GM19452 (cell line): ENCODE data around the gene INSM2.

Experiments
- ATAC-seq: cut with Tn5 transposase; IDR thresholded peaks from one replicate; pipeline ENCODE4 v1.9.1; 2021; ENCODE audit not compliant: unreplicated experiment

INSM2 gene, protein sequence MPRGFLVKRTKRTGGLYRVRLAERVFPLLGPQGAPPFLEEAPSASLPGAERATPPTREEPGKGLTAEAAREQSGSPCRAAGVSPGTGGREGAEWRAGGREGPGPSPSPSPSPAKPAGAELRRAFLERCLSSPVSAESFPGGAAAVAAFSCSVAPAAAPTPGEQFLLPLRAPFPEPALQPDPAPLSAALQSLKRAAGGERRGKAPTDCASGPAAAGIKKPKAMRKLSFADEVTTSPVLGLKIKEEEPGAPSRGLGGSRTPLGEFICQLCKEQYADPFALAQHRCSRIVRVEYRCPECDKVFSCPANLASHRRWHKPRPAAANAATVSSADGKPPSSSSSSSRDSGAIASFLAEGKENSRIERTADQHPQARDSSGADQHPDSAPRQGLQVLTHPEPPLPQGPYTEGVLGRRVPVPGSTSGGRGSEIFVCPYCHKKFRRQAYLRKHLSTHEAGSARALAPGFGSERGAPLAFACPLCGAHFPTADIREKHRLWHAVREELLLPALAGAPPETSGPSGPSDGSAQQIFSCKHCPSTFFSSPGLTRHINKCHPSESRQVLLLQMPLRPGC

DNA sequence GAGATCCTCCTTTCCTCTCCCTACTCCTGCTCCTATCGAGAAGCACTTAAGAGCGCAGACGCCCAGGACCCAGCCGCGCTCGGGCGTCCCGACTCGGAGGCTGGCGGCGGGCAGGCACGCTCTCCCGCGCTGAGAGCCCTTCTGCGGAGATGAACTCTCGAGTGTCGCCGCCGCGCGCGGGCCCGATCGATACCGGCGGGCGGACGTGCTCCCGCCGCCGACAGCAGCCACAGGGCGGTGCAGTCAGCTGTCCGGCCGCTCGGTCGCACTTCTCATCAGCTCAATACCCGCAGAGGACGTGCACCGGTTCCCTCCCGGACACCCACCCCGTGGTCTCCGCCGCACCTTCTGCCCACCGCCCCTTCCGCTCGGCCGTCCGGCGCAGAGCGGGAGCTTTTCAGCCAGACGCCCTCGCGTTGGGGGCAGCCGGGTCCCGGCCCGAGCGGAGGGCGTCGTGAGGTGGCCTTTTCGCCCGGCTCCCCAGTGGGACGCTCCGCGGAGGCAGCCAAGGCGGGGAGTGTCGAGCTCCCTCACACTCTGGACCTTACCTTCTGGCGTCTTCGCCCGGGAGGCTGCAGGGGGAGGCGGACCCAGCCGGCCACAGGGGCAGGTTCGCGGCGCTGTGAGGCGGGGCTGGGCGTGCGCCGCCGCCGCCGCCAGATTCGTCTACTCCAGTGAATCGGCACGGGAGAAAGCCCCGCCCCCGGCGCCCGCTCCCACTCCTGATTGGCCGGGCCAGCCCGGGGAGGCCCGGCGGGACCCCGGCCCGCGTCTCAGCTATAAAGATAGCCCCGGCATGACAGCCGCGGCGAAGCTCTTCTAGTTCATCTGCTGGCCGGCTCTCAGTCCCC lies at the start of gene INSM2:
Gene INSM2, plus strand, starts transcription at position 808 of the 851 bp plus-strand sequence. CDS start 89 bp downstream, outside the sequence.
- peak; percentile 72 for ATAC-seq

DNA sequence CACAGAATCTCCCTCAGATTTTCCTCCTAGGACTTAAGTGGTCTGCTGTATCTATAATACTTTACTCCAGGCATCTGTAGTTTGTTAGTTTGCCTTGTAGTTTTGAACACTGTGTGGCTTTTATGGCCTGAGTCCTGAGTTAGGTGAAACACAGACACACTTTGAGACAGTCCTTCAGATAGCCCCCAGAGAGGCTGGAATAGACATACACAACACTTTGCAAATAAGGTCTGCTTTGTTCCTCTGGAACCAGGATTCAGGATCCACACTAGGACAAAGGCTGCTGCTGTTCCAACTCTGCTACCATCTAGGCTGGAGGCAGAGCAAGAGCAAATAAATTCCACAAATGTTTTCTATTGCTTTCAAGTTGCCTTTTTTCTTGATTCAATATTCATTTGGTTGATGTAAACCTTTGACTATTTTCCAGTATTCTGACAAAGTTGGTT lies 41.4 kb upstream of the INSM2 start:
- no peak for ATAC-seq

DNA sequence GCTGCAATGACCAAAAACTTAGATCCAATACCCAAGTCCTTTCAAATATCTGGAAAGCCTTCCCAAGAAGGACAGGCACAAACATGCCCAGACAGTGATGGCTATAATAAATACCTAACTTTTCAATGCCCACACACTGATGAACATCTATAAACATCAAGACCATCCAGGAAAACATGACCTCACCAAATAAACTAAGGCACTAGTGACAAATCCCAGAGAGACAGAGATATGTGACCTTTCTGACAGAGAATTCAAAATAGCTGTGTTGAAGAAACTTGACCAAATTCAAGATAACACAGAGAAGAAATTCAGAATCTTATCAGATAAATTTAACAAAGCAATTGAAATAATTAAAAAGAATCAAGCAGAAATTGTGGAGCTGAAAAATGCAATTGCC lies 38.7 kb upstream of the INSM2 start:
- no peak for ATAC-seq

DNA sequence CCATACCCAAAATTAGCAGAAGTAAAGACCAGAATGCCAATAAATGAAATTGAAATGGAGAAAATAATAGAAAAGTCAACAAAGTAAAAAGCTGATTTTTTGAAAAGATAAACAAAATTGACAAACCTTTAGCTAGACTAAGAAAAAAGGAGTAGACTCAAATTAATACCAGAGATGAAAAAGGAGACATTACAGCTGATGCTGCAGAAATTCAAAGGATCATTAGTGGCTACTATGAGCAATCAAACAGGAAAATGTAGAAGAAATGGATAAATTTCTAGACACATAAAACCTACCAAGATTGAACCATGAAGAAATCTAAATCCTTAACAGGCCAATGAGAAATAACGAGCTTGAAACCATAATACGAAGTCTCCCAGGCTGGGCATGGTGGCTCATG lies 34.8 kb upstream of the INSM2 start:
- no peak for ATAC-seq

DNA sequence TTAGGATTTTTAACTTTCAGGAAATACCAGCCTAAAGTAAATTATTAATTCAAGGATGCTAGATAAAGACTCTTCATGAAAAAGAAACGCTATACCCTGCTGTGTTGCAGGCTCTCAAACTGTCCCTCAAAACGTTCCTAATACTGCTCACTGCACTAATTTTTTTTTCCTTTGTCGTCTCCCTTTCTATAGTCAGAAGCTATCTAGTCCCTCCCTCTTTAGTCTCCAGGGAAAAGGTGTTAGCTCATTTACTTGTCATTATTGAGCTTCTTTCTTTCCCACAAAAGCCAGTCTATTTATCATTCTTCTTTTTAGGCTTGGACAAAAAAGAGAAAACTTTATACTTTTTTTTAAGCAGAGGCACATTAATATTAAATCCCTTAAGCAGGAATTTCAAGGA lies 30.3 kb upstream of the INSM2 start:
- ATAC-seq, result no peak

GRCh38 chr14:35504260-35504659 lies 29.7 kb upstream of the INSM2 start:
- no peak for ATAC-seq

GRCh38 chr14:35506461-35506860 lies 27.5 kb upstream of the INSM2 start:
- ATAC-seq, result no peak

- no peak for ATAC-seq
These were observed 27.0 kb upstream of the INSM2 start for GRCh38 chr14:35506927-35507326.

GRCh38 chr14:35509846-35510245 lies 24.1 kb upstream of the INSM2 start:
- no peak for ATAC-seq

DNA sequence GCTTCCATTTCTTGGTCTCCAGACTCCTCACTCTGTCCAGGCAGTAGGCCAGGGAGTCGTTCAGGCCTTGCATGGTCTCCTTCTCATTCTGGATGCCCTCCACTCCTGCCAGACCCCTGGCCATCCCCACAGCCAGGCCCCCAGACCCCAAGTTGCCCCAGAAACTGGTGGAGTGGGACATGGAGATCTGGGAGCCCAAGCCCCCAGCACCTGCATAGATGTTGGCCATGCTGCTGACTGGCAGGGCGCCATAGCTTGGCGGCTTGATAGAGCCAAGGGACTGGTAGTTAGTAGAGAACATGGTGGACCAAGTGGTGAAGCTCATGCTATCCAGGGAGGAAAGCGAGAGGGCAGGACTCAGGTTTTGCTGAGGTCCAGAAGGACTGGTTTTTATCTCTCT lies 21.2 kb upstream of the INSM2 start:
- no peak for ATAC-seq

- no peak for ATAC-seq
These were observed 18.0 kb upstream of the INSM2 start for GRCh38 chr14:35515916-35516315.

DNA sequence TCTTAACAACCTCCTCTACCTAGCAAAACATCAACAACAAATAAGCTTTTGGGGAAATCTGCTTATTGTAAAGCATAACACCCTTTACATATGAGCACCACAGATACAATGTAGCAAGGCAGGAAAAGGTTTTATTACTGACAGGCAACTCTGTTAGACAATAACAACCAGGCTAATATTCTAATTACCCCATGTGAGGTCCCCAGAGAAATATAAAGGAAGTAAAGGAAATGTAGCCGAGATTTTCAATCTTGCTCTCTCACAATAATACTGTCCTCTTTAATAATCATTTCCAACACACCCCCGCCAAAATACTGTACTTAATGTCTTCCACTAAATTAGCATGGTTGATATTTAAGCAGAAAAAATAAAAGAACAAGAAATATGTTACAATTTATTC lies 14.0 kb upstream of the INSM2 start:
- no peak for ATAC-seq

DNA sequence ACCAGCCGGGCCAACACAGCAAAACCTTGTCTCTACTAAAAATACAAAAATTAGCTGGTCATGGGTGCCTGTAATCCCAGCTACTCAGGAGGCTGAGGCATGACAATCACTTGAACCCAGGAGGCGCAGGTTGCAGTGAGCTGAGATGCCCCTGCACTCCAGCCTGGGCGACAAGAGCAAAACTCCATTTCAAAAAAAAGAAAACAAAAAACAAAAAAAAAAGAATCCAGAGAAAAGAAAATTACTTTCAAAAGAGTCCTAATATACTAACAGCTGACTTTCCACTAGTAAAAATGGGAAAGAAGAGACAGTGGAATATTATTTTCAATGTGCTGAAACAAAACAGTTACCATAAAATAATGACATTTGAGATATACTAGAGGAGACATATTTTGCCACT lies 8.3 kb upstream of the INSM2 start:
- ATAC-seq, result no peak

- ATAC-seq, result no peak
These were observed 7.0 kb upstream of the INSM2 start for GRCh38 chr14:35526962-35527361.

DNA sequence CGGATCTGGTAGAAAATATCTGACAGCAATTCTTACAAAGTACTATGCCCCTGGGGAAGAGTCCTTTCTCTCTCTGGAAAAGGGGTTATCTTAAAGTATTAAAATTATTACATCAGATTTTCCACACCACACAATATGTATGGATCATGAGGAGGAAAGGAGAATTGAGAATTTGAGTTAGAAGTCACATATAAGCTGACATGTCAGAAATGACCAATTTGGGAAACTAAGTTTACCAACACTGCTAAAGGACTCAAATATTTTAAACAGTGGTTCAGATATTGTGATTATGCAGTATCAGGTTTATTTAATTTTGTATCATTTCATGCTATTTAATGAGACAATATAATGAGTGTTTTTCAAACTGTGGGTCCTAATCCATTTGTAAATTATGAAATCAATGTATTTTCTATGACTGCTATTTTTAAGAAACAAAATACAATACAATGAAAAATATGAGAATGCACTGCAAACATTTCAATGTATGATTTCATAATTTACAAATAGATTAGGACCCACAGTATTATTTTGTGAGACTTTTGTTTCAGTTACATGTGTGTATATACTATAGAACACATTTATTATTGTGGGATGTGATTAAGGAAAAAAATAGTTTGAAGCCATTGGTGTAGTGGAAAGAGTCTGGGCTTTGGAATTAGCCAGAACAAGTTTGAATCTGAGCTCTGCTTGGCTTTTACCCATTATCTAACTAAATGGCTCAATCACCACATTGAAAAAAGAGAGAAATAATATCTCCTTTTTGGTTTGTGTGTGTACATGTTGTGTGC lies 1.8 kb upstream of the INSM2 start:
- ATAC-seq, result no peak

GRCh38 chr14:35532783-35533356 lies 1.1 kb upstream of the INSM2 start:
- peak; percentile 3 for ATAC-seq

- ATAC-seq, result peak; percentile 7
These were observed 376 bp downstream of the INSM2 start for GRCh38 chr14:35534208-35534872.

- ATAC-seq, result peak; percentile 63
These were observed 1.0 kb downstream of the INSM2 start for GRCh38 chr14:35534873-35535482.

DNA sequence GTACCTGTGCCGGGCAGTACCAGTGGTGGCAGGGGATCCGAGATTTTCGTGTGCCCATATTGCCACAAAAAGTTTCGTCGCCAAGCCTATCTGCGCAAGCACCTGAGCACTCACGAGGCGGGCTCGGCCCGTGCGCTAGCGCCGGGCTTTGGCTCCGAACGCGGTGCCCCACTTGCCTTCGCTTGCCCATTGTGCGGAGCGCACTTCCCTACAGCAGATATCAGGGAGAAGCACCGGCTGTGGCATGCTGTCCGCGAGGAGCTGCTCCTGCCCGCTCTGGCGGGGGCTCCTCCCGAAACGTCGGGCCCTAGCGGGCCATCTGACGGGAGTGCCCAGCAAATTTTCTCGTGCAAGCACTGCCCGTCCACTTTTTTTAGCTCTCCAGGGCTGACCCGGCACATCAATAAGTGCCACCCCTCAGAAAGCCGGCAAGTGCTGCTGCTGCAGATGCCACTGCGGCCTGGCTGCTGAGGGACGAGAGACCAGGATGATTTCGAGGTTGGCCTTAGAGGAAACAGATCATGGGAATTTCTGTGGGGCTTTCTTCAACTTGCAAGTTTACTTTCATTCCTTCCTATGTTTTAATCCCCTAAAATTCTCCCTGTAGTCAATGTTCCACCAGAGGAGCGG lies 1.6 kb downstream of the INSM2 start:
- no peak for ATAC-seq
